ENCODE results near the gene RAB27B.

GRCh38 chr18:54919412-54919811 lies 91.1 kb downstream of the RAB27B start:
- TF ChIP-seq CTCF (IDR thresholded peaks at IDR 0.05), result no peak
- no peak for TF ChIP-seq POLR2A (IDR thresholded peaks at IDR 0.05)

All from uterus (tissue), 2 donors.